ENCODE data around the gene RNF123. TPM values are rescaled to one million over a fixed set of nuclear protein-coding genes. Genes with fewer than 3 reads are reported as not detected.

The RNF123 gene
- total and polyA plus RNA-seq, 2 experiments from 2014 or later = 14.6 to 32.5 TPM

- no peaks in the 10 kb centered on the region for H3K27me3 Mint-ChIP-seq (ENCODE audit: insufficient read depth, low read depth, poor library complexity)
- H3K4me2 ChIP-seq = no peak overlapping the region
- no peak overlapping the region for H3K27ac ChIP-seq (ENCODE audit: low read depth)
- H4K20me1 ChIP-seq (replicated peaks; ENCODE audit: insufficient read depth) = peaks cover 39% of the 10 kb centered on the region
- ATAC-seq = no peak
- TF ChIP-seq EZH2 (IDR thresholded peaks at IDR 0.05; ENCODE audit: low read depth, unreplicated experiment) (no peak), EZH2phosphoT487 (IDR thresholded peaks at IDR 0.05; ENCODE audit: unreplicated experiment) (no peak)
- TF ChIP-seq, protein P1, sequence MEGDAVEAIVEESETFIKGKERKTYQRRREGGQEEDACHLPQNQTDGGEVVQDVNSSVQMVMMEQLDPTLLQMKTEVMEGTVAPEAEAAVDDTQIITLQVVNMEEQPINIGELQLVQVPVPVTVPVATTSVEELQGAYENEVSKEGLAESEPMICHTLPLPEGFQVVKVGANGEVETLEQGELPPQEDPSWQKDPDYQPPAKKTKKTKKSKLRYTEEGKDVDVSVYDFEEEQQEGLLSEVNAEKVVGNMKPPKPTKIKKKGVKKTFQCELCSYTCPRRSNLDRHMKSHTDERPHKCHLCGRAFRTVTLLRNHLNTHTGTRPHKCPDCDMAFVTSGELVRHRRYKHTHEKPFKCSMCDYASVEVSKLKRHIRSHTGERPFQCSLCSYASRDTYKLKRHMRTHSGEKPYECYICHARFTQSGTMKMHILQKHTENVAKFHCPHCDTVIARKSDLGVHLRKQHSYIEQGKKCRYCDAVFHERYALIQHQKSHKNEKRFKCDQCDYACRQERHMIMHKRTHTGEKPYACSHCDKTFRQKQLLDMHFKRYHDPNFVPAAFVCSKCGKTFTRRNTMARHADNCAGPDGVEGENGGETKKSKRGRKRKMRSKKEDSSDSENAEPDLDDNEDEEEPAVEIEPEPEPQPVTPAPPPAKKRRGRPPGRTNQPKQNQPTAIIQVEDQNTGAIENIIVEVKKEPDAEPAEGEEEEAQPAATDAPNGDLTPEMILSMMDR (conservative IDR thresholded peaks at IDR 0.05; ENCODE audit: low read depth in 2 of 2) = no peak
- no peak for DNase-seq (ENCODE audit: low spot score)
- no peak overlapping the region for H2AFZ ChIP-seq
- H3K4me3 Mint-ChIP-seq = no peak overlapping the region
- no peaks in the 10 kb centered on the region for H3K36me3 Mint-ChIP-seq (ENCODE audit: low read depth)
- H3K4me1 Mint-ChIP-seq = peaks cover 4% of the 10 kb centered on the region; the same call in 1 of the 3 replicates
- H3K27ac Mint-ChIP-seq = no peak overlapping the region
- no peaks in the 10 kb centered on the region for H3K4me1 ChIP-seq (ENCODE audit: insufficient read depth)
- no peaks in the 10 kb centered on the region for H3K36me3 ChIP-seq (ENCODE audit: insufficient read depth)
- H3K4me3 ChIP-seq = no peak overlapping the region
- H3K79me2 ChIP-seq (replicated peaks; ENCODE audit: insufficient read depth) = peaks cover 100% of the 10 kb centered on the region
- no peaks in the 10 kb centered on the region for H3K9me2 ChIP-seq (ENCODE audit: insufficient read depth)
- H3F3A ChIP-seq (replicated peaks; ENCODE audit: low read depth) = 0 out of 2 replicates have a peak, but pooled peaks cover 5% of the 10 kb centered on the region
- no peaks in the 10 kb centered on the region for H3K9me3 Mint-ChIP-seq
- H3K27me3 ChIP-seq (ENCODE audit: insufficient read depth) = no peaks in the 10 kb centered on the region
Measured at GRCh38 chr3:49759226-49759625, 69.9 kb downstream of the RNF123 start.

DNA sequence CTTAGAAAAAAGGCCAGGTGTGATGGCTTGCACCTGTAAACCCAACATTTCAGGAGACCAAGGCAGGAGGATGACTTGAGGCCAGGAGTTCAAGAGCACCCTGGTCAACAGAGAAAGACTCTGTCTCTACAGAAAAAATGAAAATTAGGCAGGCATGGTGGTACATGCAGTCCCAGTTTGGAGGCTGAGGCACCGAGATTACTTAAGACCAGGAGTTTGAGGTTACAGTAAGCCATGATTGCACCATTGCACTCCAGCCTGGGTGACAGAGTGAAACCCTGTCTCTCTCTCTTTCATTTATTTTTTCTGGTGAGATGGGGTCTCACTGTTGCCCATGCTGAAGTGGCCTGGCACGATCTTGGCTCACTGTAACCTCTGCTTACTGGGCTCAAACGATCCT, 72.3 kb downstream of the RNF123 start:
- Histone ChIP-seq H3K27me3 (ENCODE audit: insufficient read depth) (no peaks in the 10 kb centered on the region), H4K20me1 (replicated peaks; ENCODE audit: insufficient read depth) (peaks cover 45% of the 10 kb centered on the region), H3K79me2 (replicated peaks; ENCODE audit: insufficient read depth) (peaks cover 100% of the 10 kb centered on the region), H3K4me1 (ENCODE audit: insufficient read depth) (no peaks in the 10 kb centered on the region), H3K4me2 (no peak overlapping the region), H3F3A (replicated peaks; ENCODE audit: low read depth) (0 out of 2 replicates have a peak, but pooled peaks cover 5% of the 10 kb centered on the region), H3K36me3 (ENCODE audit: insufficient read depth) (no peaks in the 10 kb centered on the region), H3K4me3 (no peak overlapping the region), H3K9me2 (ENCODE audit: insufficient read depth) (no peaks in the 10 kb centered on the region), H3K27ac (ENCODE audit: low read depth) (no peak overlapping the region), H2AFZ (no peak overlapping the region)
- Mint-ChIP-seq H3K4me3 (no peak overlapping the region), H3K9me3 (no peaks in the 10 kb centered on the region), H3K27ac (no peak overlapping the region), H3K27me3 (ENCODE audit: insufficient read depth, low read depth, poor library complexity) (no peaks in the 10 kb centered on the region), H3K36me3 (ENCODE audit: low read depth) (no peaks in the 10 kb centered on the region), H3K4me1 (no peaks in the 10 kb centered on the region)
- no peak for ATAC-seq
- no peak for DNase-seq (ENCODE audit: low spot score)
- TF ChIP-seq JUNB (IDR thresholded peaks at IDR 0.05; ENCODE audit: unreplicated experiment) = no peak
- no peak for TF ChIP-seq CREB1 (CRISPR knock-in tag; IDR thresholded peaks at IDR 0.05; ENCODE audit: low read depth)
- TF ChIP-seq EZH2phosphoT487 (IDR thresholded peaks at IDR 0.05; ENCODE audit: unreplicated experiment) = no peak
- TF ChIP-seq, protein P2, sequence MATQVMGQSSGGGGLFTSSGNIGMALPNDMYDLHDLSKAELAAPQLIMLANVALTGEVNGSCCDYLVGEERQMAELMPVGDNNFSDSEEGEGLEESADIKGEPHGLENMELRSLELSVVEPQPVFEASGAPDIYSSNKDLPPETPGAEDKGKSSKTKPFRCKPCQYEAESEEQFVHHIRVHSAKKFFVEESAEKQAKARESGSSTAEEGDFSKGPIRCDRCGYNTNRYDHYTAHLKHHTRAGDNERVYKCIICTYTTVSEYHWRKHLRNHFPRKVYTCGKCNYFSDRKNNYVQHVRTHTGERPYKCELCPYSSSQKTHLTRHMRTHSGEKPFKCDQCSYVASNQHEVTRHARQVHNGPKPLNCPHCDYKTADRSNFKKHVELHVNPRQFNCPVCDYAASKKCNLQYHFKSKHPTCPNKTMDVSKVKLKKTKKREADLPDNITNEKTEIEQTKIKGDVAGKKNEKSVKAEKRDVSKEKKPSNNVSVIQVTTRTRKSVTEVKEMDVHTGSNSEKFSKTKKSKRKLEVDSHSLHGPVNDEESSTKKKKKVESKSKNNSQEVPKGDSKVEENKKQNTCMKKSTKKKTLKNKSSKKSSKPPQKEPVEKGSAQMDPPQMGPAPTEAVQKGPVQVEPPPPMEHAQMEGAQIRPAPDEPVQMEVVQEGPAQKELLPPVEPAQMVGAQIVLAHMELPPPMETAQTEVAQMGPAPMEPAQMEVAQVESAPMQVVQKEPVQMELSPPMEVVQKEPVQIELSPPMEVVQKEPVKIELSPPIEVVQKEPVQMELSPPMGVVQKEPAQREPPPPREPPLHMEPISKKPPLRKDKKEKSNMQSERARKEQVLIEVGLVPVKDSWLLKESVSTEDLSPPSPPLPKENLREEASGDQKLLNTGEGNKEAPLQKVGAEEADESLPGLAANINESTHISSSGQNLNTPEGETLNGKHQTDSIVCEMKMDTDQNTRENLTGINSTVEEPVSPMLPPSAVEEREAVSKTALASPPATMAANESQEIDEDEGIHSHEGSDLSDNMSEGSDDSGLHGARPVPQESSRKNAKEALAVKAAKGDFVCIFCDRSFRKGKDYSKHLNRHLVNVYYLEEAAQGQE (IDR thresholded peaks at IDR 0.05; ENCODE audit: unreplicated experiment) = no peak
- TF ChIP-seq ZNF114 (CRISPR knock-in tag; IDR thresholded peaks at IDR 0.05) = no peak
- no peak for TF ChIP-seq STAT1 (IDR thresholded peaks at IDR 0.05; ENCODE audit: unreplicated experiment)
- no peak for TF ChIP-seq ETS1 (IDR thresholded peaks at IDR 0.05)

Measured in GM23338 (cell line).